Left lung (tissue), 10 donors: ENCODE results near the gene C11orf87. TPM values are rescaled to one million over a fixed set of nuclear protein-coding genes. Genes with fewer than 3 reads are reported as not detected.

Source experiments
- ATAC-seq: fragments of 200-7000 bp; cut with Tn5 transposase; one replicate; pipeline ENCODE4 v1.9.1; 2020; ENCODE audit warnings: moderate library complexity
- DNase-seq, 4 donors: peaks; one replicate each; pipeline ENCODE4 v3.0.0-alpha.2; 2013 to 2020
- H3K27ac ChIP-seq, 2 donors: fragments of 200-600 bp; sonication (generic) in 1 of 2; one replicate each; pipeline versions ENCODE4 v1.5.0 to v1.8.0; 2020 to 2021
- H3K27me3 ChIP-seq, 2 donors: fragments of 200-600 bp; sonication (generic) in 1 of 2; one replicate each; pipeline versions ENCODE4 v1.5.0 to v1.8.0; 2020 to 2021
- H3K36me3 ChIP-seq, 2 donors: fragments of 200-600 bp; sonication (generic) in 1 of 2; one replicate each; pipeline versions ENCODE4 v1.5.0 to v1.8.0; 2020 to 2021
- H3K4me1 ChIP-seq, 2 donors: fragments of 200-600 bp; one replicate each; pipeline ENCODE4 v1.8.0; 2021
- H3K4me3 ChIP-seq, 2 donors: fragments of 200-600 bp; sonication (generic) in 1 of 2; one replicate each; pipeline versions ENCODE4 v1.5.0 to v1.8.0; 2020 to 2021; ENCODE audit warnings: mild to moderate bottlenecking in 1 of 2
- H3K9me3 ChIP-seq, 2 donors: fragments of 200-600 bp; sonication (generic) in 1 of 2; one replicate each; pipeline versions ENCODE4 v1.5.0 to v1.8.0; 2020 to 2021
- intact Hi-C, 2 donors: fragments of 100-400 bp; cut with DNase I; formaldehyde crosslinking; loops; one replicate each; pipeline versions ENCODE4 v1.11.2 to v1.14.2; 2022
- polyA plus RNA-seq, 6 donors: library from polyadenylated mRNA; unstranded; fragments of 120-200 nt; gene quantifications; one replicate each; pipeline ENCODE4 v1.2.1, GENCODE V29; 2013; ENCODE audit not compliant: insufficient read length in 6 of 6
- total RNA-seq, 2 donors: library from RNA; stranded (reverse); fragmentation: NEBNext Ultra II Directional; extraction: Animal tissue kit (Norgen Biotek cat#: 25700); gene quantifications; one replicate each; pipeline ENCODE4 v1.2.1, GENCODE V29; 2021
- TF ChIP-seq, protein P1 (sequence below), 2 donors: fragments of 200-600 bp; sonication (generic) in 1 of 2; IDR thresholded peaks; one replicate each; pipeline versions ENCODE4 v1.5.0 to v1.8.0; 2021; ENCODE audit warnings: antibody characterized with exemption in 2 of 2
- donor health status: DM: no; HTN: yes; CAD: no.
- donor health status: DM: no; HTN: no; CAD: no.

The C11orf87 gene
- total and polyA plus RNA-seq, 8 donors: 0.03 to 0.28 (median 0.04) TPM; not detected in 3

DNA sequence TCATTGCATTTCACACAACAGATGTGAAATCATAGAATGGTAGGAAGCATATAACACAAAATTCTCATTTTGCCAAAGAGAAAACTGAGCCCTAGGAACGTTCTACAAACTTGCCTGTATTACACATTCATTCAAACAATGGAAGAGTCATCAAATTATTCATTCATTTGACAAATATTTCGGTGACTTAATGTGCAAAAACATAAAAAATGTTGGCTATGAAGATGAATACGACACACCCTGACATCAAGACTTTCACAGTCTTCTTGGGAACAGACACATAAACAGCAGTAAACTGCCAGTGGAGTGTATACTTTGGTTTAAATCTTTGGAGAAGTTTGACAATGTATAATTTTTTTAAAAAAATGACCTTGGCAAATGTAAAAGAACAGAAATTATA, 20.4 kb upstream of the C11orf87 start:
- Histone ChIP-seq H3K36me3 (no peaks in the 10 kb centered on the region), H3K9me3 (no peaks in the 10 kb centered on the region), H3K27ac (no peak overlapping the region), H3K27me3 (no peaks in the 10 kb centered on the region), H3K4me1 (no peaks in the 10 kb centered on the region), H3K4me3 (no peak overlapping the region)
- TF ChIP-seq, protein P1, sequence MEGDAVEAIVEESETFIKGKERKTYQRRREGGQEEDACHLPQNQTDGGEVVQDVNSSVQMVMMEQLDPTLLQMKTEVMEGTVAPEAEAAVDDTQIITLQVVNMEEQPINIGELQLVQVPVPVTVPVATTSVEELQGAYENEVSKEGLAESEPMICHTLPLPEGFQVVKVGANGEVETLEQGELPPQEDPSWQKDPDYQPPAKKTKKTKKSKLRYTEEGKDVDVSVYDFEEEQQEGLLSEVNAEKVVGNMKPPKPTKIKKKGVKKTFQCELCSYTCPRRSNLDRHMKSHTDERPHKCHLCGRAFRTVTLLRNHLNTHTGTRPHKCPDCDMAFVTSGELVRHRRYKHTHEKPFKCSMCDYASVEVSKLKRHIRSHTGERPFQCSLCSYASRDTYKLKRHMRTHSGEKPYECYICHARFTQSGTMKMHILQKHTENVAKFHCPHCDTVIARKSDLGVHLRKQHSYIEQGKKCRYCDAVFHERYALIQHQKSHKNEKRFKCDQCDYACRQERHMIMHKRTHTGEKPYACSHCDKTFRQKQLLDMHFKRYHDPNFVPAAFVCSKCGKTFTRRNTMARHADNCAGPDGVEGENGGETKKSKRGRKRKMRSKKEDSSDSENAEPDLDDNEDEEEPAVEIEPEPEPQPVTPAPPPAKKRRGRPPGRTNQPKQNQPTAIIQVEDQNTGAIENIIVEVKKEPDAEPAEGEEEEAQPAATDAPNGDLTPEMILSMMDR (IDR thresholded peaks at IDR 0.05): no peak
- intact Hi-C loops: no loop called here
- DNase-seq (no peak), ATAC-seq (no peak)

DNA sequence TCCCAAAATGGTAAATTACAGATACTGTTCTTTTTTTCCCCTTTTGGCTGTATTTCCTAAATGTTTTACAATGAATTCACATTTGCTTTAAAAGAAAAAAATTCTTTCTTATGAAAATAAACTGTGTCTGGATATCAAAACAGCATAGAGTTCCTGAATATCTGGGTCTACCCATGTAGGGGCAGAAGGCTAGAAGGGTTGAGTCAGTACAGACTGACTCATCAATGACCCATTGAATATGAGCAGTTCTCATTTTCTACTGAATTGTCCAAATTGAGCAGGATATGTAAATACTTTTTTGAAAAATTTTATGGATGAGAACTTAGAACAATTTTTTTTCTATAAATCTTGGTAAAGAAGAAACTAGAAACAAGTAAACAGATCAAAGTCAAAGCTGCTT, 16.3 kb upstream of the C11orf87 start:
- no peak overlapping the region for H3K4me3 ChIP-seq
- TF ChIP-seq, protein P1 (IDR thresholded peaks at IDR 0.05): no peak
- ATAC-seq: no peak

DNA sequence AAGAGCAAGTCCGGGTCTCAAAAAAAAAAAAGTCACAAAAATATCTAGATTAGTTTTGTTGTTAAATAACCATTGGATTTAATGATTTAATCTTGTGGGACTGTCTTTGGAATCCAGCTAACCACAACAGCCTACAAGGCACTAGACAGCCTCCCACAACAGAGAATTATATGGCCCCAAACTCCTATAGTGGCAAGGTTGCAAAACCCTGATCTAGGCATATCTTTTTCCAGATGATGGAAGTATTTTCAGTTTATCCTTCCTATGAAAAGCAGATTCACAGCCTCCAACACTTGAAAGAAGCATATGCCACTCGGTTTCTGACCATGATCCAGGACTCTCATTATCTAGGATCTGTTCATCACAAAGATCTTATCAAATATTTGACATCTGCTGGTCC, 5.4 kb upstream of the C11orf87 start:
- intact Hi-C loops: no loop called here
- ATAC-seq: no peak
- Histone ChIP-seq H3K27ac (no peak overlapping the region), H3K27me3 (peaks cover 4 to 24% of the 10 kb centered on the region in 2 donors), H3K4me1 (no peaks in the 10 kb centered on the region), H3K4me3 (no peak overlapping the region), H3K36me3 (no peaks in the 10 kb centered on the region), H3K9me3 (no peaks in the 10 kb centered on the region)
- DNase-seq: no peak
- TF ChIP-seq, protein P1 (IDR thresholded peaks at IDR 0.05): no peak

More for the DNA sequence above, 16.3 kb upstream of the C11orf87 start:
- Histone ChIP-seq H3K9me3 (no peaks in the 10 kb centered on the region), H3K27ac (no peak overlapping the region), H3K36me3 (no peaks in the 10 kb centered on the region), H3K27me3 (no peaks in the 10 kb centered on the region), H3K4me1 (no peaks in the 10 kb centered on the region)
- intact Hi-C loops: no loop called here
- DNase-seq: no peak

DNA sequence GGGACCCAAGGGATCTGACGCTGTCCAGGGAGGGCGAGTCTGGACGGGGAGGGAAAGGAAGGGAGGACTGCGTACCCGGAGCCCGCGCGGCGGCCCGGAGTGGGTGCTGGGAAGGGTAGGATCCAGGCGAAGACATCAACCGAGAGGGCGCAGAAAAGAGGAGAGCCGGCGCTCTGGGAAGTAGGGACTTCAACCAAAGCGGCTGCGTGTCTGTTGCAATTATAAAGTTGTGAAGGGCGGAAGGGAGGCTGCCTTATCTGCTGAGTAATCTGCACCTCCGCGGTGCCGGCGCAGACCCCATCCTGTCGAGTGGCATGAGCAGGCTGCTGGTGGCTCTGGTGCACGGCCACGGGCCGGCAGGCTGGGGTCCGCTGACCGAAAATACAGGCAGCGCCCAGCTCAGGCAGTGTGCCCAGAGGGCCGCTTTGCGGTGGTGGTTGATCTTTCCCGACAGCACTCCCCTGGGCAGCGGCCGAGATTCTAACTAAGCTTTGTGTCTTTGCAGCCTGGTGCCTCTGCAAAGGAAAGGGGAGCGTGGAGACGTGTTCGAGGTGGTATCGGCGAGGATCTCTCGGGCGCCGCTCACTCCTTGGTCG, 978 bp downstream of the C11orf87 start:
- Histone ChIP-seq H3K27me3 (peaks cover 42 to 64% of the 10 kb centered on the region in 2 donors), H3K4me3 (no peak overlapping the region), H3K4me1 (peaks cover 4 to 10% of the 10 kb centered on the region in 2 donors), H3K36me3 (no peaks in the 10 kb centered on the region), H3K27ac (no peak overlapping the region), H3K9me3 (no peaks in the 10 kb centered on the region)
- DNase-seq (peak in 1 of 4 donors; percentile 71), ATAC-seq (peak; percentile 25)
- intact Hi-C loops: no loop called here
- TF ChIP-seq, protein P1 (IDR thresholded peaks at IDR 0.05): no peak

DNA sequence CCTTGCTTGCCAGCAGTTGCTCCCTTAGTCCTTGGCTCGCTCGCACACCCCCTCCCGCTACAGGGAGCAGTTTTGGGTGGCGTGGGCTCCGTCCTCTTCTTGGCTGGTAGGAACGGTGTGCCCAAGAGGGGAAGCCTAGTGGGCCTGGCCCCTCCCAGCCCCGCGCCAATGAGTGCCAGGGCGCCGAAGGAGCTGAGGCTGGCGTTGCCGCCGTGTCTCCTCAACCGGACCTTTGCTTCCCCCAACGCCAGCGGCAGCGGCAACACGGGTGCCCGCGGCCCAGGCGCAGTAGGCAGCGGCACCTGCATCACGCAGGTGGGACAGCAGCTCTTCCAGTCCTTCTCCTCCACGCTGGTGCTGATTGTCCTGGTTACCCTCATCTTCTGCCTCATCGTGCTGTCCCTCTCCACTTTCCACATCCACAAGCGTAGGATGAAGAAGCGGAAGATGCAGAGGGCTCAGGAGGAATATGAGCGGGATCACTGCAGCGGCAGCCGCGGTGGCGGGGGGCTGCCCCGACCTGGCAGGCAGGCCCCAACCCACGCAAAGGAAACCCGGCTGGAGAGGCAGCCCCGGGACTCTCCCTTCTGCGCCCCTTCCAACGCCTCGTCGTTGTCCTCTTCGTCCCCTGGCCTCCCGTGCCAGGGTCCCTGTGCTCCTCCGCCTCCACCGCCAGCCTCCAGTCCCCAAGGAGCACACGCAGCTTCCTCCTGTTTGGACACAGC, 1.6 kb downstream of the C11orf87 start:
- Histone ChIP-seq H3K4me1 (peaks cover 4 to 10% of the 10 kb centered on the region in 2 donors), H3K9me3 (no peaks in the 10 kb centered on the region), H3K4me3 (no peak overlapping the region), H3K36me3 (no peaks in the 10 kb centered on the region), H3K27me3 (peaks cover 42 to 64% of the 10 kb centered on the region in 2 donors), H3K27ac (no peak overlapping the region)
- TF ChIP-seq, protein P1 (IDR thresholded peaks at IDR 0.05): no peak
- DNase-seq: peak in 1 of 4 donors; percentile 71
- intact Hi-C loops: no loop called here
- ATAC-seq: no peak
